ENCODE measurements around the gene MLF1. TPM values are rescaled to one million over a fixed set of nuclear protein-coding genes. Genes with fewer than 3 reads are reported as not detected.
A peak's percentile ranks its signal among the peaks of the same experiment; 100 is the strongest.

Gene MLF1
- total RNA-seq, 1 experiment from 2014 or later, result 20.4 TPM

DNA sequence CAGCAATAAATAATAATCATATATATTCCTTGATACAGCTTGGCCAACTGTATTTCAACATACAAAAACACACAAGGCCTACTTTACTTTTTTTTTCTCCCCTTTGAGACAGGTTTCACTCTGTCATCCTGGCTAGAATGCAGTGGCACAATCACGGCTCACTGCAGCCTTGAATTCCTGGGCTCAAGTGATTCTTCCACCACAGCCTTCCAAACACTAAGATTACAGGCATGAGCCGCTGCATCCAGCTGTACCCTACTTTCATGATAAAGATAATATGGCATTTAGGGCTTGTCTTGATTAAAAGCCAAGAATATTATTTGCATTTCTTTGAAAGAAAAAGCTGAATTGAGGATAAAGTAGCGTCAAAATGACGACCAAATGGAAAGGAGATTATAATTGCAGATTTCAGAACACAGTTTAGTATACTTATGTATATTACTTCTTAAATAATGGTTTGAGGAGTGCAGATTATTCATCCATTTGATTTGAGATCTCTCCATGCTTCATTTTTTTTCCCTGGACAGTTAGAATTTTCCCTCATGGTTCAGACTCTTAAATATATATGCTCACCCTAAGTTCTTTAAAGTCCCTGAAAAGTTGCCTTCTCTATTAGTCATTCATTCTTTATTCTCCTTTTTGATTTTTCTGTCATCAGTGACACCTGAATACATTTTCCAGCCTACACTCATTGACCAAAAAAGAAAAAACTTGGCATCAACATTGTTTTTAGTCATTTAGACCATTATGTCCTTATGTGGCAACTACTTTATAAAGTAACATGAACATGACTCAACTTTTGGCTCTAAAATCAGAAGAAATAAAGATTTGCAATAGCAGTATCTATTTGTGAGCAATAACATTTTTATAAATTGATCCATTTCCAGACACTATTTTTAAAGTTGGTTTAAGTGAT lies 48.5 kb upstream of the MLF1 start:
- Histone ChIP-seq H2AK5ac (ENCODE audit: insufficient read length, low read length) (no peak overlapping the region), H3K14ac (ENCODE audit: insufficient read depth, low read length) (no peak overlapping the region), H2BK120ac (ENCODE audit: low read depth, low read length, poor library complexity, severe bottlenecking) (no peak overlapping the region), H3K9me3 (ENCODE audit: control insufficient read depth, low read depth, low read length) (no peaks in the 10 kb centered on the region), H2AFZ (ENCODE audit: low read length) (no peak overlapping the region), H3T11ph (ENCODE audit: low read length) (no peak overlapping the region), H4K91ac (ENCODE audit: insufficient read length, low read depth, low read length) (no peak overlapping the region), H4K5ac (ENCODE audit: insufficient read length, low read depth, low read length) (no peak overlapping the region), H4K20me1 (ENCODE audit: control insufficient read depth, insufficient read depth, insufficient read length) (no peaks in the 10 kb centered on the region), H3K9ac (ENCODE audit: extremely low read depth, insufficient read length, low read length) (no peak overlapping the region), H3K23ac (ENCODE audit: insufficient read length, low read depth, low read length) (no peak overlapping the region), H3K4me2 (ENCODE audit: insufficient read depth, insufficient read length, low read length) (no peak overlapping the region), H3K4me1 (ENCODE audit: insufficient read depth, low read length) (no peaks in the 10 kb centered on the region), H4K8ac (replicated peaks; ENCODE audit: insufficient read length, low read depth, low read length) (no peak overlapping the region), H3K23me2 (ENCODE audit: insufficient read length, low read depth, low read length, poor library complexity, severe bottlenecking) (no peaks in the 10 kb centered on the region), H3K79me2 (ENCODE audit: insufficient read depth, low read length) (no peaks in the 10 kb centered on the region), H3K18ac (ENCODE audit: insufficient read length, low read depth, low read length) (no peak overlapping the region), H2BK15ac (ENCODE audit: low read depth, low read length) (no peak overlapping the region), H3K27me3 (ENCODE audit: insufficient read depth, low read length) (no peaks in the 10 kb centered on the region), H3K4ac (ENCODE audit: low read depth, low read length) (no peak overlapping the region), H2BK20ac (ENCODE audit: low read depth, low read length, poor library complexity, severe bottlenecking) (no peak overlapping the region), H3K56ac (ENCODE audit: insufficient read length, low read depth, low read length) (no peak overlapping the region), H2BK5ac (ENCODE audit: insufficient read length, low read length) (no peak overlapping the region), H3K79me1 (ENCODE audit: insufficient read depth, low read depth, low read length, poor library complexity, severe bottlenecking) (no peaks in the 10 kb centered on the region), H2BK12ac (ENCODE audit: insufficient read length, low read depth, low read length) (no peak overlapping the region), H3K27ac (ENCODE audit: insufficient read length, low read depth, low read length) (no peak overlapping the region)
- no peaks in the 10 kb centered on the region for H3K4me1 Mint-ChIP-seq
- no peak for DNase-seq
- TF ChIP-seq, protein P1, sequence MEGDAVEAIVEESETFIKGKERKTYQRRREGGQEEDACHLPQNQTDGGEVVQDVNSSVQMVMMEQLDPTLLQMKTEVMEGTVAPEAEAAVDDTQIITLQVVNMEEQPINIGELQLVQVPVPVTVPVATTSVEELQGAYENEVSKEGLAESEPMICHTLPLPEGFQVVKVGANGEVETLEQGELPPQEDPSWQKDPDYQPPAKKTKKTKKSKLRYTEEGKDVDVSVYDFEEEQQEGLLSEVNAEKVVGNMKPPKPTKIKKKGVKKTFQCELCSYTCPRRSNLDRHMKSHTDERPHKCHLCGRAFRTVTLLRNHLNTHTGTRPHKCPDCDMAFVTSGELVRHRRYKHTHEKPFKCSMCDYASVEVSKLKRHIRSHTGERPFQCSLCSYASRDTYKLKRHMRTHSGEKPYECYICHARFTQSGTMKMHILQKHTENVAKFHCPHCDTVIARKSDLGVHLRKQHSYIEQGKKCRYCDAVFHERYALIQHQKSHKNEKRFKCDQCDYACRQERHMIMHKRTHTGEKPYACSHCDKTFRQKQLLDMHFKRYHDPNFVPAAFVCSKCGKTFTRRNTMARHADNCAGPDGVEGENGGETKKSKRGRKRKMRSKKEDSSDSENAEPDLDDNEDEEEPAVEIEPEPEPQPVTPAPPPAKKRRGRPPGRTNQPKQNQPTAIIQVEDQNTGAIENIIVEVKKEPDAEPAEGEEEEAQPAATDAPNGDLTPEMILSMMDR (conservative IDR thresholded peaks at IDR 0.05), result no peak
- no CpG with 5 or more reads among the region's 4 CpGs for WGBS (ENCODE audit: extremely low coverage, insufficient read length, low lambda C conversion rate)
- peaks cover under 1 to 4% (median under 1%) of the 10 kb centered on the region in 3 experiments; a peak in 3 of 7 replicates for H3K36me3 Mint-ChIP-seq (ENCODE audit: insufficient read depth in 1 of 3, low read depth in 3 of 3)
- H3K27me3 Mint-ChIP-seq (ENCODE audit: low read depth), result no peaks in the 10 kb centered on the region
- peak overlapping the region in 1 of 3 experiments; percentile 7; a peak in 1 of 7 replicates for H3K27ac Mint-ChIP-seq
- no peak overlapping the region for H3K4me3 Mint-ChIP-seq
- peaks cover 4 to 6% of the 10 kb centered on the region in 2 experiments; a peak in 4 of 5 replicates for H3K9me3 Mint-ChIP-seq
